Liver (tissue), 9 donors: ENCODE measurements around the gene MYL3. TPM values are rescaled to one million over a fixed set of nuclear protein-coding genes. Genes with fewer than 3 reads are reported as not detected.
A peak's percentile ranks its signal among the peaks of the same experiment; 100 is the strongest.

ENCODE experiments used
- DNase-seq: peaks from one replicate; pipeline ENCODE4 v3.0.0-alpha.2; 2017; ENCODE audit warnings: low spot score
- H3K27ac ChIP-seq, 2 donors: one replicate each; pipeline ENCODE4 v1.7.0; 2013; ENCODE audit warnings: inconsistent platforms in 2 of 2, low read length in 2 of 2, control low read depth in 1 of 2, low read depth in 1 of 2, mild to moderate bottlenecking in 1 of 2
- H3K27me3 ChIP-seq, 4 donors: one replicate each; pipeline versions ENCODE4 v1.6.1 to v1.7.0; 2013; ENCODE audit warnings: low read length in 3 of 4, inconsistent platforms in 1 of 4, mild to moderate bottlenecking in 1 of 4, moderate library complexity in 1 of 4; ENCODE audit not compliant: control insufficient read depth in 4 of 4, insufficient read depth in 4 of 4
- H3K36me3 ChIP-seq, 4 donors: one replicate each; pipeline versions ENCODE4 v1.6.1 to v1.7.0; 2013; ENCODE audit warnings: low read length in 3 of 4, mild to moderate bottlenecking in 3 of 4, low read depth in 1 of 4, moderate library complexity in 1 of 4; ENCODE audit not compliant: control insufficient read depth in 4 of 4, insufficient read depth in 3 of 4
- H3K4me1 ChIP-seq, 4 donors: one replicate each; pipeline versions ENCODE4 v1.6.1 to v1.7.0; 2013; ENCODE audit warnings: low read length in 3 of 4, mild to moderate bottlenecking in 3 of 4, moderate library complexity in 1 of 4; ENCODE audit not compliant: control insufficient read depth in 4 of 4, insufficient read depth in 4 of 4
- H3K4me3 ChIP-seq, 3 donors: one replicate each; pipeline versions ENCODE4 v1.6.1 to v1.7.0; 2013; ENCODE audit warnings: low read length in 3 of 3, control low read depth in 1 of 3, low read depth in 1 of 3, mild to moderate bottlenecking in 1 of 3
- H3K9ac ChIP-seq, 2 donors: one replicate each; pipeline ENCODE4 v1.7.0; 2013; ENCODE audit warnings: low read length in 2 of 2, mild to moderate bottlenecking in 2 of 2, moderate library complexity in 2 of 2, control low read depth in 1 of 2, low read depth in 1 of 2
- H3K9me3 ChIP-seq, 4 donors: one replicate each; pipeline versions ENCODE4 v1.6.1 to v1.7.0; 2013; ENCODE audit warnings: low read length in 3 of 4; ENCODE audit not compliant: control insufficient read depth in 4 of 4
- ATF3 ChIP-seq: IDR thresholded peaks from 2 replicates; pipeline ENCODE4 v1.6.1; 2016; ENCODE audit warnings: antibody characterized with exemption
- CTCF ChIP-seq: fragments of 150-350 bp; IDR thresholded peaks from 2 replicates; pipeline ENCODE4 v1.5.1; 2017; ENCODE audit warnings: improper control_type of control experiment, low read depth, low read length; ENCODE audit not compliant: missing input control
- EGR1 ChIP-seq, 2 donors: IDR thresholded peaks; 2 replicates each; pipeline ENCODE4 v1.6.1; 2016 to 2018; ENCODE audit warnings: antibody characterized with exemption in 2 of 2, low read depth in 2 of 2
- FOXA1 ChIP-seq: IDR thresholded peaks from 2 replicates; pipeline ENCODE4 v1.6.1; 2016; ENCODE audit warnings: antibody characterized with exemption
- FOXA2 ChIP-seq: IDR thresholded peaks from 2 replicates; pipeline ENCODE4 v1.6.1; 2016; ENCODE audit warnings: antibody characterized with exemption
- GABPA ChIP-seq, 2 donors: IDR thresholded peaks in 1 of 2; conservative IDR thresholded peaks in 1 of 2; 2 replicates each; pipeline ENCODE4 v1.6.1; 2016; ENCODE audit warnings: antibody characterized with exemption in 2 of 2, mild to moderate bottlenecking in 1 of 2, moderate library complexity in 1 of 2
- HNF4A ChIP-seq, 2 donors: conservative IDR thresholded peaks; 2 replicates each; pipeline ENCODE4 v1.6.1; 2016; ENCODE audit warnings: antibody characterized with exemption in 2 of 2, mild to moderate bottlenecking in 2 of 2
- HNF4G ChIP-seq: IDR thresholded peaks from 2 replicates; pipeline ENCODE4 v1.6.1; 2016; ENCODE audit warnings: antibody characterized with exemption
- JUND ChIP-seq, 2 donors: IDR thresholded peaks; 2 replicates each; pipeline ENCODE4 v1.6.1; 2016; ENCODE audit warnings: antibody characterized with exemption in 2 of 2
- NR2F2 ChIP-seq: IDR thresholded peaks from 2 replicates; pipeline ENCODE4 v1.6.1; 2016; ENCODE audit warnings: antibody characterized with exemption
- RAD21 ChIP-seq, 2 donors: IDR thresholded peaks; 2 replicates each; pipeline ENCODE4 v1.6.1; 2016; ENCODE audit warnings: antibody characterized with exemption in 2 of 2, mild to moderate bottlenecking in 2 of 2
- REST ChIP-seq: IDR thresholded peaks from 2 replicates; pipeline ENCODE4 v1.6.1; 2016; ENCODE audit warnings: antibody characterized with exemption, mild to moderate bottlenecking
- RXRA ChIP-seq, 2 donors: IDR thresholded peaks; 2 replicates each; pipeline ENCODE4 v1.6.1; 2017 to 2018; ENCODE audit warnings: antibody characterized with exemption in 2 of 2, mild to moderate bottlenecking in 1 of 2
- SP1 ChIP-seq: IDR thresholded peaks from 2 replicates; pipeline ENCODE4 v1.6.1; 2018; ENCODE audit warnings: antibody characterized with exemption, mild to moderate bottlenecking
- TAF1 ChIP-seq: conservative IDR thresholded peaks from 2 replicates; pipeline ENCODE4 v1.6.1; 2016; ENCODE audit warnings: antibody characterized with exemption, mild to moderate bottlenecking
- YY1 ChIP-seq: IDR thresholded peaks from 2 replicates; pipeline ENCODE4 v1.6.1; 2016; ENCODE audit warnings: antibody characterized with exemption, mild to moderate bottlenecking
- ZBTB33 ChIP-seq: IDR thresholded peaks from 2 replicates; pipeline ENCODE4 v1.6.1; 2016; ENCODE audit warnings: antibody characterized with exemption
- WGBS: extraction: QIAGEN DNeasy Blood & Tissue Kit; methylation state at CpG from one replicate; pipeline ENCODE4 v1.1.7; 2013; 5-methylcytosine and 5-hydroxymethylcytosine counted together
- polyA plus RNA-seq, 2 donors: library from polyadenylated mRNA; stranded (reverse) in 1 of 2; unstranded in 1 of 2; fragments of 200-250 nt in 1 of 2; fragments of >200 nt in 1 of 2; fragmentation: Nextera tagmentation in 1 of 2; extraction: Ambion mirVana in 1 of 2; gene quantifications; one replicate each; pipeline versions ENCODE4 v1.2.1 to v1.2.3, GENCODE V29; 2013 to 2015
- total RNA-seq, 2 donors: library from RNA; depleted of rRNA; stranded (reverse); fragments of >200 nt; gene quantifications; one replicate each; pipeline ENCODE4 v1.2.3, GENCODE V29; 2014
- TF ChIP-seq, protein P1 (sequence below): IDR thresholded peaks from 2 replicates; pipeline ENCODE4 v1.6.1; 2016; ENCODE audit warnings: antibody characterized with exemption
- donor health status: healthy.
- donor health status: healthy.
- donor health status: healthy.
- donor health status: healthy.
- donor health status: healthy.

Gene MYL3
- total and polyA plus RNA-seq, 4 donors = 0.51 to 1.3 (median 0.81) TPM

GRCh38 chr3:46866720-46867549, 3.7 kb upstream of the MYL3 start:
- Histone ChIP-seq H3K4me1 (peaks cover 19 to 47% (median 31%) of the 10 kb centered on the region in 4 donors), H3K4me3 (no peak overlapping the region), H3K27ac (peak overlapping the region; percentile 72), H3K9me3 (no peaks in the 10 kb centered on the region), H3K36me3 (no peaks in the 10 kb centered on the region), H3K27me3 (no peaks in the 10 kb centered on the region), H3K9ac (peak overlapping the region in 1 of 2 donors; percentile 29)
- DNase-seq = peak; percentile 88
- 26% methylated on average over 15 of the region's 15 CpGs for WGBS
- peak; percentile 18 to 73 for TF ChIP-seq HNF4A (conservative IDR thresholded peaks at IDR 0.05)
- TF ChIP-seq FOXA2 = no peak
- no peak for TF ChIP-seq REST
- TF ChIP-seq TAF1 = no peak
- no peak for TF ChIP-seq FOXA1
- peak; percentile 87 for TF ChIP-seq CTCF
- no peak for TF ChIP-seq RXRA (IDR thresholded peaks at IDR 0.05)
- no peak for TF ChIP-seq JUND (IDR thresholded peaks at IDR 0.05)
- no peak for TF ChIP-seq YY1
- TF ChIP-seq NR2F2 = peak; percentile 7
- TF ChIP-seq, protein P1, sequence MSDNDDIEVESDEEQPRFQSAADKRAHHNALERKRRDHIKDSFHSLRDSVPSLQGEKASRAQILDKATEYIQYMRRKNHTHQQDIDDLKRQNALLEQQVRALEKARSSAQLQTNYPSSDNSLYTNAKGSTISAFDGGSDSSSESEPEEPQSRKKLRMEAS = no peak
- no peak for TF ChIP-seq EGR1 (IDR thresholded peaks at IDR 0.05; ENCODE audit: low read depth in 2 of 2)
- TF ChIP-seq HNF4G = no peak
- peak; percentile 83 to 86 for TF ChIP-seq RAD21 (IDR thresholded peaks at IDR 0.05)
- no peak for TF ChIP-seq ATF3
- TF ChIP-seq GABPA (IDR thresholded peaks at IDR 0.05 in 1 of 2, conservative IDR thresholded peaks at IDR 0.05 in 1 of 2) = no peak
- TF ChIP-seq ZBTB33 = no peak
- no peak for TF ChIP-seq SP1
